HAP-1 (cell line): Measurements from ENCODE around the gene LYPD6B.

ENCODE experiments used
- DNase-seq, 2 experiments: peaks; one replicate each; pipeline ENCODE4 v3.0.0-alpha.2; 2016 to 2020; ENCODE audit warnings: low spot score in 2 of 2
- H3K27me3 ChIP-seq: fragments of 250-450 bp; sonication (Bioruptor Pico); 2 replicates; pipeline ENCODE4 v1.5.1; 2020; ENCODE audit warnings: low read depth, mild to moderate bottlenecking, moderate library complexity
- H3K36me3 ChIP-seq: fragments of 250-450 bp; sonication (Bioruptor Pico); replicated peaks from 2 replicates; pipeline ENCODE4 v1.5.1; 2020; ENCODE audit warnings: mild to moderate bottlenecking
- H3K4me1 ChIP-seq: fragments of 250-450 bp; sonication (Bioruptor Pico); 2 replicates; pipeline ENCODE4 v1.5.1; 2020; ENCODE audit warnings: mild to moderate bottlenecking
- H3K4me3 ChIP-seq: fragments of 250-450 bp; sonication (Bioruptor Pico); 2 replicates; pipeline ENCODE4 v1.5.1; 2020; ENCODE audit warnings: mild to moderate bottlenecking, moderate library complexity
- H3K9me3 ChIP-seq: fragments of 250-450 bp; sonication (Bioruptor Pico); 2 replicates; pipeline ENCODE4 v1.5.1; 2020; ENCODE audit warnings: mild to moderate bottlenecking, moderate library complexity
- in situ Hi-C: fragments of 300-500 bp; cut with MboI; formaldehyde crosslinking; loops from 3 replicates; pipeline ENCODE4 v1.14.3; 2020; ENCODE audit warnings: low sequenced_read_pairs, inconsistent platforms, mixed read lengths

The LYPD6B gene

DNA sequence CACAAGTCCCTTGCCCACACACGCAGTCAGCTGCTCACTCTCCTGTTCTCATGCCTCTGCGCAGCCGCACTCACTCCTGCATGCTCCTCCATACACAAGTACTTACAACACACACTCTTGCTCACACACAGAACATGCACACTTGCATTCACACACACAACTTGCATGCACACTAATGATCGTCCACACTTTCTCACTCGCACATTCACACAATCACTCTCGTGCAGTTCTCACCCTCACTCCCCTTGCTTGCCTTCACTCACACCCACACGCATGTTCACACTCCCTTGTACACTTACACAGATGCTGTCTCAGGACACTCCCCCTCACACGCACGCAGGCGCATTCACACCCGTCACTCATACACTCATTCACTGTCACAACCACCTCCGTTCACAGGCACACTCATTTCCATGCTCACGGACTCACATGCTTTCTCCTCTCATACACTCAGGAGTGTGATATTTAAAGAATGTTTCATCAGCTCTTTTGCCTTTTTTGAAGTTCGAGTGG lies 36.1 kb upstream of the LYPD6B start:
- no peak for DNase-seq
- Histone ChIP-seq H3K27me3 (no peaks in the 10 kb centered on the region), H3K36me3 (peaks cover 15% of the 10 kb centered on the region), H3K9me3 (no peaks in the 10 kb centered on the region), H3K4me1 (peaks cover 9% of the 10 kb centered on the region), H3K4me3 (no peak overlapping the region)
- in situ Hi-C loops = no loop called here

DNA sequence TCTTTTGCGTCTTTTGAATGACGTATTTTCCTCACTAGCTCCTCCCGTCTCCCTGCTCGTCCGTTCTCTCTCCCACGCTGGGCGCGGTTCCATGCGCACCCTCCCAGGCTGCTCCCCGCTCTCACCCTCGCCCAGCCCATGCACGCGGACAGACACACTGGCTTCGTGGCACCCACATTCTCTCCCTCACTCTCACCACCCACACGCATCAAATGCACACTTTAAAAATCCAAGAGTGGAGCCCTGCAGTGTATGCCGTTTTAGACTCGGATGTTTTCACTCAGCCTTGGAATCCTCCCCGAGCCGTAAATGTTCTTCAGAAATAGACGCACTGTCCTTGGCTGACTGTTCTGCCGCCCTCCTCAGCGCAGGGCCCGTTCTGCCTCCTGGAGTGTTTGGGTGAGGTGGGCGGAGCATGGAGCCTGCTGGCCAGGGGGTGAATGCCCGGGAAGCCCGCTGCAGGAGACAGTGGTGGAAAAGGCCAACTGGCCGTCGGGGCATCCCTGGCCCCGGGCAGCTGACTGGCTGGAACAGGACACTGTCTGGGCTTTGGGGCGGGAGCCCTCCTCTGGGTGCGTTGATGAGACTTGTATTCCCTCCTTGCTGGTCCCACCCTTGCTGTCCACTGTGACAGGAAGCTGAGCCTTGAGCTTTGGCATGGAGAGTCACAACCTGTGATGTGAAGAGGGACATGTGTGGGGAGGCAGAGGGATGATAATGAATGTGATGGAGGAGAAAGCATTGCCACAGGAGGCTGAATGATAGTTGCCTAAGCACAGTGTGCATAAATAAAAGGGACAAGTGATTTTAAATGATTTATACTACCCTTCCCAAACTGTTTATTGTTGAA lies 35.4 kb upstream of the LYPD6B start:
- in situ Hi-C loops = no loop called here

DNA sequence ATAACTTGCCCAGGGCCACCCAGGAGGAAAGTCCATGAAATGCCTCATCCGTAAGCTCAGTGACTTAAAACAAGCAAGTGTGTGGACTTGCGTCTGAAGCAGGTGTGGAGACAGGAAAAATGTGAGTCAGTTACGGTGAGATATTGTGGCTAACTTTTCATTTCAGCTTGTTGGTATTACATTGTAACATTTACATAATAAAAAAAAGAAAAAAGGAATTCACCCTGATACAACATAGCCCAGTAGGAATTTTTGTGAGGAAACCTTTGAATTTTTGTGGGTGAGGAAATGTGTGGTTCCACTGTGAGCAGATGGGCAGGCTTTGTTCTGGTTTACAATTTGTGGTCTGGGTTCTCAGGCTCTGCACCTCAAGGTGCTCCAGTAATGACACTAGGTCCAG lies 33.7 kb upstream of the LYPD6B start:
- no peak overlapping the region for H3K4me3 ChIP-seq
- no peaks in the 10 kb centered on the region for H3K27me3 ChIP-seq
- in situ Hi-C loops = no loop called here
- H3K36me3 ChIP-seq = peaks cover 17% of the 10 kb centered on the region
- H3K9me3 ChIP-seq = no peaks in the 10 kb centered on the region
- H3K4me1 ChIP-seq = peaks cover 7% of the 10 kb centered on the region
- DNase-seq = no peak

More for the DNA sequence above, 35.4 kb upstream of the LYPD6B start:
- no peaks in the 10 kb centered on the region for H3K27me3 ChIP-seq
- DNase-seq = no peak
- H3K4me3 ChIP-seq = no peak overlapping the region
- peaks cover 15% of the 10 kb centered on the region for H3K36me3 ChIP-seq
- H3K4me1 ChIP-seq = peaks cover 9% of the 10 kb centered on the region
- H3K9me3 ChIP-seq = no peaks in the 10 kb centered on the region

DNA sequence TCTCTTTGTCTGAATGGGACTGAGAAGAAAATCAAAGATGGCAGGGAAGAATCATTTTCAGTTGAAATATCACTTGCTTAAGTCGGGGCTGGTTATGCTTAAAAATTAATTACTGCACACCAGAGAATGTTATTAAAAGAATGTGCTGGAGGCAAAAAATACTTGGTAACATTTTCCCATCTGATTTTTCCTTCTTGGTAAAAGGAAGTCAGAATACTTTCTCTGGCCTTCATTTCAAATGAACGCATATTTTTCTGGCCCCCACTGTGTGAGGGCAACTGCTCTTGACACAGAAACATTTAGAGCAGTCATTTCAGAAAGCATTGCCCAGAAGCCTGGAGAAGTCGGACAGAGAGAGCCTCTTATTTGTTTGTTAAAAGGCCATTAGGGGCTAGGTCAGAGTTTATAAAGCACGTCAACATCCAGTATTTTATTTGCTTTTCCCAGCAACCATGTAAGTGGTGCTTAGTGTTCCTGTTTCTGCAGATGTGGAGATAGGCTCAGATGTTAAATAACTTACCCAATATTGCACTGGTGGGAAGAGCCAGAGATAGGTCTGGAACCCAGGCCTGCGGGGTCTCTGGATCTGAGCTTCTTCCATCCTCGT lies 32.9 kb upstream of the LYPD6B start:
- H3K36me3 ChIP-seq = peaks cover 23% of the 10 kb centered on the region
- in situ Hi-C loops = no loop called here
- no peak for DNase-seq
- H3K9me3 ChIP-seq = no peaks in the 10 kb centered on the region
- H3K4me1 ChIP-seq = peaks cover 8% of the 10 kb centered on the region
- H3K4me3 ChIP-seq = no peak overlapping the region
- H3K27me3 ChIP-seq = no peaks in the 10 kb centered on the region

DNA sequence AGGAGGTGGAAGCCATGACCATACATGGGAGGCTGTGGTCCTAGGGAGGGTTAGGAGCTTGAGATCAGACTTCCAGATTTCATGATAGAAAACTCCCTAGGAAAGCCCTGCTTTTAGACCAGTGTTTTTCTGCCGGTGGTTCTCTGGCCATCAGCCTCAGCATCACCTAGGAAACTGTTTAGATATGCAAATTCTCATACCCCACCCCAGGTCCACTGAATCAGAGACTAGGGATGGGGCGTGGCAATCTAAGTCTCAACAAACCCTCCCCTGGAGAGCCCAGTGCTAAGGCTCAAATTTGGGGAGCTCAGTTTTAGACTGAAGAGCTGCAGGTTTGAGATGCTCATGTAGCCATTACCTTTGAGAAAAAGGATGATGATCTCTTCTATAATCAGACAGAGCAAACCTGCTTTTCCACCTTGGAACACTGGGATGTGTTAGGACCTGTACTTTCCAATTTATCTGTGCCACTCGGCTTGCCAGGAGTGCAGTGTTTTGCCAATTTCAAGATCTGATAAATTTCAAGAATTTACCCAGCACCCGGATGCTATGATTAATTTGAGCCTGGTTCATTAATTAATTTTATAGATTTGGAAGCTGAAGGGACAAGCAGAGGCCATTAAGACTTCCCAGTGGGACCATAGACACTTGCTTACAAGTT lies 31.5 kb upstream of the LYPD6B start:
- Histone ChIP-seq H3K4me3 (no peak overlapping the region), H3K36me3 (peaks cover 13% of the 10 kb centered on the region), H3K27me3 (no peaks in the 10 kb centered on the region), H3K4me1 (peaks cover 8% of the 10 kb centered on the region), H3K9me3 (no peaks in the 10 kb centered on the region)
- in situ Hi-C loops = no loop called here
- DNase-seq = peak in 1 of 2 experiments; percentile 22

DNA sequence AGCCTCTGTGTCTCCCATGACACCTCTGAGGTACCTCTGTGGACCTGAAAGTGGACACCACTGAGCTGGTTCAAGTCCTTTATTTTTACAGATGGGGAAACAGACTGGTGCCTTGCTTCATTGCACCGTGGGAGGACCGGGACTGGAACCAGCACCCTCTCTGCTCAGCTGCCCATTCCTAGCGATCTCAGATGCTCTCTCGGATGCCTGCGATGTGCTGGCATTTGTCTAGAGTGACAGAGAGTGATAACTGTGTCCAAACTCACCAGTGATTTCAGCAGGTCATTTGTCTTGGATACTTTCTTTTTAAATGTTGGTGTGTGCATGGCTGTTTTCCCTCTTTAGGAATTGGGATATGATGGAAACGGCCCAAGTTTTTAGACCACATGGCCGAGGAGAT lies 30.1 kb upstream of the LYPD6B start:
- Histone ChIP-seq H3K27me3 (no peaks in the 10 kb centered on the region), H3K4me3 (no peak overlapping the region), H3K36me3 (peaks cover 16% of the 10 kb centered on the region), H3K4me1 (peaks cover 8% of the 10 kb centered on the region), H3K9me3 (no peaks in the 10 kb centered on the region)
- no peak for DNase-seq
- in situ Hi-C loops = no loop called here

DNA sequence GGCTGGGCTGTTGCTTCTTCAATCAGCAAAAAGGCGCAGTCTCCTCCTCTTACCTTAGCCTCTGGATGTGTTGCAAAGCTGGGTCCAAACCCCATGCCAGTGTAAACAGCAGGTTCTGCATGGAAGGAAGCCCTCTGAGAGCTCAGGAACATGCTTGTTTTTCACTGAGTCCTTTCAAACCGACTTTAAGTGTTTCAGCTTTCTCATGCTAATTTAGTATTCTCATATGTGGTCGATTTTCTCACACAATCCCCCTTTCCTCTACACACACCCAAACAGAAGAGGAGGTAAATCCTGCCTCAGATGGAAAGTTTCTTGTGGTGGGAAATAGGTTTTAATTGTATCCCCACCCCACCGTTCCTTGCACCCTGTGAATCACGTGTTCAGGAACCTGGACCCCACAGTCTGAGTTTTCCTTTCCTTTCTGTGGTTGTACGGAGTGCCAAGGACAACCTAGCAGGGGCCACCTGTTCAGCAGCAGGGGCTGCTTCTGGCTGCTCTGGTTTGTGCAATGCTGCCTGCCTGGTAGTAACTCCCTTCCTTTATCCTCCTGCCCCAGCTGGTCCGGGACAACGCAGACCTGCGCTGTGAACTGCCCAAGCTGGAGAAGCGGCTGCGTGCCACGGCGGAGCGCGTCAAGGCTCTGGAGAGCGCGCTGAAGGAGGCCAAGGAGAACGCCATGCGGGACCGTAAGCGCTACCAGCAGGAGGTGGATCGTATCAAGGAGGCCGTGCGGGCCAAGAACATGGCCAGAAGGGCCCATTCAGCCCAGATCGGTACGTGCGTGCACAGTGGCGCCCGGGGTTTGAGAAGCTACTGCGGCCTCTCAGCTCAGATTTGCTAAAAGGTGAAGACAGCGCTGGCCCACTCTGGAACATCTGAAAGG lies 28.7 kb upstream of the LYPD6B start:
- no peaks in the 10 kb centered on the region for H3K9me3 ChIP-seq
- in situ Hi-C loops = no loop called here
- H3K36me3 ChIP-seq = peaks cover 17% of the 10 kb centered on the region
- H3K4me1 ChIP-seq = peaks cover 8% of the 10 kb centered on the region
- H3K4me3 ChIP-seq = no peak overlapping the region
- DNase-seq = peak; percentile 27 to 70
- no peaks in the 10 kb centered on the region for H3K27me3 ChIP-seq

DNA sequence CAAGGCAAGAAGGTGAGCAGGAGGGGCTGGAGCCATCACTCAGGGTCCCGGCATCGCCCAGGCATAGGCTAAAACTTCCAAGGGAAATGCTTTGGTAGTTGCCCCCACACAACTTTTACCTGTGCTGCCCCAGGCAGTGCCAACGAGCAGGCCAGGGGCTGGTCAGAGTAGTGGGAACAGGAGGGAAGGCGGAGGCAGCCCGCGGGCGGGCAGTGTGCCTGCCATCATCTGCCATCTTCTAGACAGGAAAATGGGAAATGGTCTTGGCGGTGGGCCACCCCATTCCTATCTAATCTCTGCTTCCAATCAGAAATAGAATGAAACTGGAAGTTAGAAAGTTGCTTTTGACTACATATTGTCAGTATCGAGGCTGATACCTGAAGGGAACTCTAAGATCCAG lies 26.0 kb upstream of the LYPD6B start:
- no peak for DNase-seq
- in situ Hi-C loops = no loop called here
- Histone ChIP-seq H3K4me1 (peaks cover 8% of the 10 kb centered on the region), H3K9me3 (no peaks in the 10 kb centered on the region), H3K36me3 (peaks cover 17% of the 10 kb centered on the region), H3K27me3 (no peaks in the 10 kb centered on the region), H3K4me3 (no peak overlapping the region)

DNA sequence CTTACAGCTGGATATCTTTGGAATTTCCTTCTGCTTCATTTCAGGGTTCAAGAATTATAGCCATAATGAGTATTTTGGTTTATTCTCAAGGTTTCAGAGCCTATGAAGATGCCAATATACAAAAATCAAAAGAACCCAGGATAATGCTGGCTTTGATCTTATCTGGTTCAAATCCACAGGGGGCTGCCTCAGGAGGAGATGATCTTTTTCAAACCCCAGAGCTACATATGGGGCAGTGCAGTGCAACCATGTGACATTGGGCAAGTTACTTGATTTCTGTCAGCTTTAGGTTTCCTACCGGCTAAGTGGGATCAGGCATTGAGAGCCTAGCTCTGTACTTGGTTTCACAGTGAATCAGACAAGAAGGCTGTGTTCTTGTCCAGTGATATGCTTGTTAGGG lies 23.0 kb upstream of the LYPD6B start:
- H3K36me3 ChIP-seq = peaks cover 9% of the 10 kb centered on the region
- H3K9me3 ChIP-seq = no peaks in the 10 kb centered on the region
- no peak overlapping the region for H3K4me3 ChIP-seq
- no peak for DNase-seq
- in situ Hi-C loops = loop anchor here (5.0 kb wide), 1 partner anchor 552 kb away; no protein-coding TSS in a partner anchor
- H3K4me1 ChIP-seq = peaks cover 3% of the 10 kb centered on the region
- no peaks in the 10 kb centered on the region for H3K27me3 ChIP-seq

DNA sequence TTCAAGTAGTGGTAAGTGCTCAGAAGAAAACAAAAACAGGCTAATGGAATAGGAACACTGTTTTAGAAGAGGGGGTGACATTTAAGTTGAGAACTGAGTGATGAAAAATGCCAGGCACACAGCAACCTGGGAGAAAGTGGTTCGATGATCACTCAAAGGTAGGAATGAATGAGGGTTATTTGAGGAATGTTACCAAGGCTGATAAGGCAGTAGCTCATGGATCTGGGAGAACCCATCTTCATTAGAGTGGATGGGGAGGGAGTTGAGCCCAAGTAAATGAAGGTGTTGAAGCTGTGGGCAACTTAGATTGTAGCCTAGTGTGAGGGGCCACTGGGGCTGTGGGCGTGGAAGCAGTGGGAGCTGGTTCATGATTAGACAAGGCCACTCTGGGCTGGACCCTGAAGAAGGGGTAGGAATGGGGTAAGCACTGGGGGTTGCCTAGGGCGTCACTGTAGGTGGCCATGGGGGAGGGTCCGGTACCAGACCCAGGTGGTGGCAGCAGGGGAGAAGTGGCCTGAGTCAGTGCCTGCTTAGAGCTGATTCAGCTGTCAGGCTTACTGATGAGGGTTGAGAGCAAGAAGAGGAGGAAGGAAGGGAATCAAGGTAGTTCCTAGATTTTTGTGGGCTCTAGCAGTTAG lies 22.5 kb upstream of the LYPD6B start:
- in situ Hi-C loops = loop anchor here (5.0 kb wide), 1 partner anchor 551 kb away; no protein-coding TSS in a partner anchor
- H3K27me3 ChIP-seq = no peaks in the 10 kb centered on the region
- peaks cover 8% of the 10 kb centered on the region for H3K36me3 ChIP-seq
- no peak overlapping the region for H3K4me3 ChIP-seq
- H3K9me3 ChIP-seq = no peaks in the 10 kb centered on the region
- no peak for DNase-seq
- H3K4me1 ChIP-seq = peaks cover 3% of the 10 kb centered on the region

DNA sequence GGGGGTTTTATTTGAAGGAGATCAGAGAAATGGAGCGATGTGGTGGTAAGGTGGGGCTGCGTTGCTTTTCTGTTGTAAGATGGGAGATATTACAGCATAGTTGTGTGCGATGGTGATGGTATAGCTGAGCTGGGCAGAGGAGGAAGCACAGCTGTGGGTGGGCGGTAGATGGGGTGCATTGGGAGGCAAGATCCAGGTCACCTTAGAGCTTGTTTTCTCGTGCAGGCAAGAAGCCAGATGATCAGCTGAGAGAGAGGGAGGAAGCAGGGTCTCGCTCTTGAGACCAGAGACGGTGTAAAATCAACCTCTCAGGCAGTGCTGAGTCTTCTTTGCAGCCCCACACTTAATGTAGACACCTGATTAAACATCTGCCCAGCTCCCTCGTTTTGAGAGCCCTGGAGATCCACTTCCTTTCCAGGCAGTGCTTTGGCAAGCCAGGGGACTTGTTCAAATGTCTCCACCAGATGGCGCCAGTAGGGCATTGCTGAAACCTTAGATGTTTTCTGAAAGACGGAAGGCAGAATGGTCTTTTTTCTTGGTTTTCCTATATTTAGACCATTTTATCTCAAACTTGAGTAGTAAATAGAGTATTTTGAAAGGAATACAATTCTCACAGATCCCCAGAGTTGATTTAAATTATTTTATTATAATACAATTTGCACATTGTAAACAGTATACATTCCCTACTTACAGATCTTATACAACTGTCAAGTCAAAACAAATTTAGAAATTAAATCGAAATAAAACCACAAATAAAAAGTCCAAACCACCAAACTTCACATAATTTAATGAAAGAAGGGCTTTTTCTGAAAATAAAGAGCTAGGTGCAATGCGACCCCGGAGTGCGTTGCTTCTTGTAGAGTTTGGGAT lies 21.1 kb upstream of the LYPD6B start:
- peak; percentile 56 to 88 for DNase-seq
- Histone ChIP-seq H3K36me3 (peaks cover 8% of the 10 kb centered on the region; the same call in 1 of the 2 replicates), H3K27me3 (no peaks in the 10 kb centered on the region), H3K4me1 (peaks cover 3% of the 10 kb centered on the region), H3K4me3 (no peak overlapping the region), H3K9me3 (no peaks in the 10 kb centered on the region)
- in situ Hi-C loops = loop anchor here (5.0 kb wide), 1 partner anchor 550 kb away; no protein-coding TSS in a partner anchor

DNA sequence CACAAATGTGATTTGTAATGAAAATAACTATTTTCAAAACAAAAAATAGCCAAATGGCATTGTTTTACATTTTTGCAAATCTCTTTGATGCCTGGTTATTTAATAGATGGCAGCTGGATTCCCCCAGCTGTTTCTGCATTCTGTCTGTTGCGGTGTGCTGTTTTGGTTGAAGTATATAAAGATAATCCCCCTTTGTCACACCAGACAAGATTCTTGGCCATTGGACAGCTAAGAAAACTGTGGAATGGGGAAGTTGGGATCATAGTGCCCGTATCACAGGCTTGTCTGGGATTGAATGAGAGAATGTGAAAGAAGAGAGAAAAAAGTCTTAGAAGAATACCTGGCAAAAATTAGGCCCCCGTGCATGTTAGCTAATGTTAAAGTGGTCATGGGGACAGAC lies 19.5 kb upstream of the LYPD6B start:
- no peak for DNase-seq
- in situ Hi-C loops = loop anchor here (5.0 kb wide), 1 partner anchor 548 kb away; no protein-coding TSS in a partner anchor
- Histone ChIP-seq H3K36me3 (no peaks in the 10 kb centered on the region), H3K4me1 (peaks cover 3% of the 10 kb centered on the region), H3K4me3 (no peak overlapping the region), H3K9me3 (no peaks in the 10 kb centered on the region), H3K27me3 (no peaks in the 10 kb centered on the region)
